PC-3 (cell line): ENCODE data around the gene MAN2A2. TPM values are rescaled to one million over a fixed set of nuclear protein-coding genes. Genes with fewer than 3 reads are reported as not detected.

Experiments
- ATAC-seq: fragments of 200-7000 bp; cut with Tn5 transposase; 2 replicates; pipeline ENCODE4 v1.9.1; 2020; ENCODE audit warnings: mild to moderate bottlenecking, moderate library complexity
- BruUV-seq: library from RNA; stranded (reverse); fragments of 400-500 nt; replicated peaks from 2 replicates; lab custom pipeline; 2021; lab: Mats Ljungman, UMichigan
- CTCF ChIA-PET: fragments of 300-600 bp; sonication (Branson Sonifier 250); formaldehyde crosslinking; loops from one replicate; lab custom pipeline; 2022; ENCODE audit warnings: antibody characterized with exemption; lab: Charles Lee
- POLR2A ChIA-PET: fragments of 300-600 bp; sonication (Branson Sonifier 250); formaldehyde crosslinking; loops from one replicate; lab custom pipeline; 2022; ENCODE audit warnings: antibody characterized with exemption; ENCODE audit not compliant: unreplicated experiment; lab: Charles Lee
- DNase-seq: peaks from one replicate; pipeline ENCODE4 v3.0.0-alpha.2; 2015
- H2AFZ ChIP-seq: fragments of 300-600 bp; sonication (generic); 2 replicates; pipeline ENCODE4 v1.6.0; 2016; ENCODE audit warnings: antibody characterized with exemption, low read length
- H3F3A ChIP-seq: fragments of 300-600 bp; sonication (generic); one replicate; pipeline ENCODE4 v1.6.0; 2017; ENCODE audit warnings: antibody characterized with exemption, low read length, control low read depth, mild to moderate bottlenecking; ENCODE audit not compliant: unreplicated experiment
- H3K27ac ChIP-seq: fragments of 300-600 bp; sonication (generic); 2 replicates; pipeline ENCODE4 v1.5.1; 2016; ENCODE audit warnings: mild to moderate bottlenecking, low read length
- H3K27me3 ChIP-seq: fragments of 300-600 bp; sonication (generic); 2 replicates; pipeline ENCODE4 v1.6.1; 2016; ENCODE audit warnings: low read length, mixed read lengths
- H3K36me3 ChIP-seq: fragments of 300-600 bp; sonication (generic); 2 replicates; pipeline ENCODE4 v1.6.1; 2016; ENCODE audit warnings: low read depth, mixed run types, low read length, mixed read lengths
- H3K4me1 ChIP-seq: fragments of 300-600 bp; sonication (generic); 2 replicates; pipeline ENCODE4 v1.5.1; 2016; ENCODE audit warnings: low read length; ENCODE audit not compliant: insufficient read depth
- H3K4me2 ChIP-seq: fragments of 300-600 bp; sonication (generic); 2 replicates; pipeline ENCODE4 v1.6.0; 2016; ENCODE audit warnings: low read length
- H3K4me3 ChIP-seq: fragments of 300-600 bp; sonication (generic); 2 replicates; pipeline ENCODE4 v1.5.1; 2016; ENCODE audit warnings: mild to moderate bottlenecking, low read length, mixed read lengths
- H3K79me2 ChIP-seq: fragments of 300-600 bp; sonication (generic); 2 replicates; pipeline ENCODE4 v1.6.1; 2017; ENCODE audit warnings: low read length, mixed read lengths
- H3K9ac ChIP-seq: fragments of 300-600 bp; sonication (generic); 2 replicates; pipeline ENCODE4 v1.6.0; 2016; ENCODE audit warnings: mild to moderate bottlenecking, low read length
- H3K9me2 ChIP-seq: fragments of 300-600 bp; sonication (generic); replicated peaks from 2 replicates; pipeline ENCODE4 v1.6.1; 2016; ENCODE audit warnings: mixed run types, low read length, mixed read lengths
- H3K9me3 ChIP-seq: fragments of 300-600 bp; sonication (generic); 2 replicates; pipeline ENCODE4 v1.6.1; 2016; ENCODE audit warnings: low read length, mixed read lengths
- H4K20me1 ChIP-seq: fragments of 300-600 bp; sonication (generic); 2 replicates; pipeline ENCODE4 v1.6.1; 2016; ENCODE audit warnings: low read length, mixed read lengths
- EZH2 ChIP-seq: fragments of 300-600 bp; sonication (generic); IDR thresholded peaks from one replicate; pipeline ENCODE4 v1.6.1; 2017; ENCODE audit warnings: antibody characterized with exemption, mild to moderate bottlenecking, low read length; ENCODE audit not compliant: unreplicated experiment
- EZH2phosphoT487 ChIP-seq: fragments of 300-600 bp; sonication (generic); IDR thresholded peaks from 2 replicates; pipeline ENCODE4 v1.6.1; 2018; ENCODE audit warnings: mild to moderate bottlenecking, antibody characterized with exemption, low read length, borderline replicate concordance
- intact Hi-C: fragments of 100-400 bp; cut with micrococcal nuclease; formaldehyde crosslinking; loops from 2 replicates; pipeline ENCODE4 v1.9.0; 2023
- total RNA-seq: library from RNA; depleted of rRNA; stranded (reverse); fragments of >200 nt; gene quantifications from 2 replicates; pipeline ENCODE4 v1.2.3, GENCODE V29; 2014
- TF ChIP-seq, protein P1 (sequence below): fragments of 300-600 bp; sonication (generic); conservative IDR thresholded peaks from 2 replicates; pipeline ENCODE4 v1.5.1; 2017; ENCODE audit warnings: antibody characterized with exemption, low read depth, mild to moderate bottlenecking, low read length

MAN2A2 gene
- total RNA-seq, 1 experiment from 2014 or later = 19.8 TPM

GRCh38 chr15:90877996-90878395 is 25.1 kb upstream of the MAN2A2 start:
- DNase-seq (no peak), ATAC-seq (no peak)
- no peak overlapping the region for H3K27ac ChIP-seq
- intact Hi-C loops = no loop called here
- BruUV-seq = no TSS peak
- H3K36me3 ChIP-seq = peaks cover 3% of the 10 kb centered on the region; the same call in 1 of the 2 replicates
- no peak overlapping the region for H3K4me2 ChIP-seq
- H3K9me3 ChIP-seq = no peaks in the 10 kb centered on the region
- TF ChIP-seq, protein P1, sequence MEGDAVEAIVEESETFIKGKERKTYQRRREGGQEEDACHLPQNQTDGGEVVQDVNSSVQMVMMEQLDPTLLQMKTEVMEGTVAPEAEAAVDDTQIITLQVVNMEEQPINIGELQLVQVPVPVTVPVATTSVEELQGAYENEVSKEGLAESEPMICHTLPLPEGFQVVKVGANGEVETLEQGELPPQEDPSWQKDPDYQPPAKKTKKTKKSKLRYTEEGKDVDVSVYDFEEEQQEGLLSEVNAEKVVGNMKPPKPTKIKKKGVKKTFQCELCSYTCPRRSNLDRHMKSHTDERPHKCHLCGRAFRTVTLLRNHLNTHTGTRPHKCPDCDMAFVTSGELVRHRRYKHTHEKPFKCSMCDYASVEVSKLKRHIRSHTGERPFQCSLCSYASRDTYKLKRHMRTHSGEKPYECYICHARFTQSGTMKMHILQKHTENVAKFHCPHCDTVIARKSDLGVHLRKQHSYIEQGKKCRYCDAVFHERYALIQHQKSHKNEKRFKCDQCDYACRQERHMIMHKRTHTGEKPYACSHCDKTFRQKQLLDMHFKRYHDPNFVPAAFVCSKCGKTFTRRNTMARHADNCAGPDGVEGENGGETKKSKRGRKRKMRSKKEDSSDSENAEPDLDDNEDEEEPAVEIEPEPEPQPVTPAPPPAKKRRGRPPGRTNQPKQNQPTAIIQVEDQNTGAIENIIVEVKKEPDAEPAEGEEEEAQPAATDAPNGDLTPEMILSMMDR = no peak
- TF ChIP-seq EZH2 (no peak), EZH2phosphoT487 (no peak)
- peaks cover 15% of the 10 kb centered on the region for H3K4me1 ChIP-seq
- no peak overlapping the region for H2AFZ ChIP-seq
- no peak overlapping the region for H3K4me3 ChIP-seq
- no peaks in the 10 kb centered on the region for H3K9me2 ChIP-seq
- POLR2A ChIA-PET = no interaction called here
- CTCF ChIA-PET = no interaction called here
- no peaks in the 10 kb centered on the region for H3K27me3 ChIP-seq
- H4K20me1 ChIP-seq = peaks cover 11% of the 10 kb centered on the region; the same call in 1 of the 2 replicates
- no peak overlapping the region for H3K9ac ChIP-seq
- H3F3A ChIP-seq = no peaks in the 10 kb centered on the region
- H3K79me2 ChIP-seq = peaks cover 28% of the 10 kb centered on the region

- no peak for ATAC-seq
- no peaks in the 10 kb centered on the region for H3K27me3 ChIP-seq
- no TSS peak for BruUV-seq
- no peak overlapping the region for H3K27ac ChIP-seq
- intact Hi-C loops = no loop called here
- TF ChIP-seq, protein P1 = no peak
- TF ChIP-seq EZH2 = no peak
- no peak for TF ChIP-seq EZH2phosphoT487
- peaks cover 3% of the 10 kb centered on the region; the same call in 1 of the 2 replicates for H3K36me3 ChIP-seq
- peaks cover 21% of the 10 kb centered on the region for H3K79me2 ChIP-seq
- no peaks in the 10 kb centered on the region for H3K9me3 ChIP-seq
- CTCF ChIA-PET = no interaction called here
- peaks cover 9% of the 10 kb centered on the region for H3K4me1 ChIP-seq
- H3F3A ChIP-seq = no peaks in the 10 kb centered on the region
- POLR2A ChIA-PET = no interaction called here
- H3K4me2 ChIP-seq = no peak overlapping the region
- peaks cover 5% of the 10 kb centered on the region; the same call in 1 of the 2 replicates for H4K20me1 ChIP-seq
- H3K4me3 ChIP-seq = no peak overlapping the region
- H3K9me2 ChIP-seq = no peaks in the 10 kb centered on the region
- H2AFZ ChIP-seq = no peak overlapping the region
- H3K9ac ChIP-seq = no peak overlapping the region
- no peak for DNase-seq
Measured at GRCh38 chr15:90878660-90879059, 24.4 kb upstream of the MAN2A2 start.

- no peaks in the 10 kb centered on the region for H3K4me1 ChIP-seq
- POLR2A ChIA-PET = no interaction called here
- no peaks in the 10 kb centered on the region for H3K27me3 ChIP-seq
- intact Hi-C loops = no loop called here
- no peaks in the 10 kb centered on the region for H3F3A ChIP-seq
- H3K36me3 ChIP-seq = peaks cover 3% of the 10 kb centered on the region; the same call in 1 of the 2 replicates
- H2AFZ ChIP-seq = no peak overlapping the region
- H3K9me3 ChIP-seq = no peaks in the 10 kb centered on the region
- no peaks in the 10 kb centered on the region for H3K9me2 ChIP-seq
- TF ChIP-seq, protein P1 = no peak
- no peak for TF ChIP-seq EZH2phosphoT487
- no peak for TF ChIP-seq EZH2
- 0 out of 2 replicates have a peak, but pooled peaks cover 9% of the 10 kb centered on the region for H3K79me2 ChIP-seq
- no peak overlapping the region for H3K4me2 ChIP-seq
- H3K27ac ChIP-seq = no peak overlapping the region
- CTCF ChIA-PET = no interaction called here
- DNase-seq = no peak
- no peak overlapping the region for H3K9ac ChIP-seq
- H3K4me3 ChIP-seq = no peak overlapping the region
- ATAC-seq = no peak
- BruUV-seq = no TSS peak
- no peaks in the 10 kb centered on the region for H4K20me1 ChIP-seq
Measured at GRCh38 chr15:90879730-90880366, 23.3 kb upstream of the MAN2A2 start.
